Fibroblast of lung (primary cell): ENCODE data around the gene POLR2B. TPM values are rescaled to one million over a fixed set of nuclear protein-coding genes. Genes with fewer than 3 reads are reported as not detected.

Source experiments
- DNase-seq, 2 donors: peaks; one replicate each; pipeline versions ENCODE4 v3.0.0 to v3.0.0-alpha.2; 2010; ENCODE audit warnings: low read depth in 2 of 2
- H2AFZ ChIP-seq: 2 replicates; pipeline ENCODE4 v1.5.1; 2012; ENCODE audit warnings: low read length, control low read depth, inconsistent platforms
- H3K27ac ChIP-seq: 2 replicates; pipeline ENCODE4 v1.5.1; 2011; ENCODE audit warnings: low read length, control low read depth; ENCODE audit not compliant: insufficient read depth
- H3K27me3 ChIP-seq: 2 replicates; pipeline ENCODE4 v1.5.1; 2011; ENCODE audit warnings: mild to moderate bottlenecking, low read length; ENCODE audit not compliant: control insufficient read depth, insufficient read depth
- H3K36me3 ChIP-seq: 2 replicates; pipeline ENCODE4 v1.5.1; 2011; ENCODE audit warnings: low read length; ENCODE audit not compliant: control insufficient read depth, insufficient read depth
- H3K4me1 ChIP-seq: 2 replicates; pipeline ENCODE4 v1.5.1; 2011; ENCODE audit warnings: low read length; ENCODE audit not compliant: control insufficient read depth, insufficient read depth; ENCODE audit errors: extremely low read depth
- H3K4me2 ChIP-seq: 2 replicates; pipeline ENCODE4 v1.5.1; 2011; ENCODE audit warnings: low read length, control low read depth; ENCODE audit not compliant: insufficient read depth; ENCODE audit errors: extremely low read depth
- H3K4me3 ChIP-seq, 4 experiments: fragments of 200-600 bp in 1 of 4; sonication (generic) in 1 of 4; replicated peaks in 1 of 4; 2 replicates each; pipeline ENCODE4 v1.5.1; 2011 to 2016; ENCODE audit warnings: low read length in 4 of 4, low read depth in 3 of 4, mild to moderate bottlenecking in 3 of 4, control low read depth in 2 of 4, inconsistent platforms in 1 of 4, mixed read lengths in 1 of 4; ENCODE audit not compliant: insufficient read depth in 1 of 4; ENCODE audit errors: control extremely low read depth in 1 of 4
- H3K79me2 ChIP-seq: 2 replicates; pipeline ENCODE4 v1.5.1; 2012; ENCODE audit warnings: mild to moderate bottlenecking, low read length, inconsistent platforms; ENCODE audit not compliant: control insufficient read depth, insufficient read depth
- H3K9ac ChIP-seq: 2 replicates; pipeline ENCODE4 v1.5.1; 2011; ENCODE audit warnings: mild to moderate bottlenecking, low read length, control low read depth; ENCODE audit not compliant: insufficient read depth
- H3K9me3 ChIP-seq: 2 replicates; pipeline ENCODE4 v1.5.1; 2012; ENCODE audit warnings: low read depth, low read length; ENCODE audit not compliant: control insufficient read depth, insufficient read depth
- H4K20me1 ChIP-seq: 2 replicates; pipeline ENCODE4 v1.5.1; 2011; ENCODE audit warnings: low read length; ENCODE audit not compliant: control insufficient read depth, insufficient read depth; ENCODE audit errors: extremely low read depth
- EZH2 ChIP-seq: IDR thresholded peaks from 2 replicates; pipeline ENCODE4 v1.5.1; 2012; ENCODE audit warnings: low read length, control low read depth, mild to moderate bottlenecking; ENCODE audit errors: missing control alignments
- polyA plus RNA-seq, 2 donors: library from polyadenylated mRNA; depleted of rRNA in 1 of 2; stranded (reverse) in 1 of 2; unstranded in 1 of 2; fragments of >200 nt; gene quantifications; 2 replicates each; pipeline ENCODE4 v1.2.1, GENCODE V29; 2011 to 2012; ENCODE audit warnings: missing spikeins in 1 of 2
- total RNA-seq: library from RNA; depleted of rRNA; stranded (reverse); fragments of >200 nt; gene quantifications from 2 replicates; pipeline ENCODE4 v1.2.1, GENCODE V29; 2014
- TF ChIP-seq, protein P1 (sequence below), 2 donors: IDR thresholded peaks in 1 of 2; conservative IDR thresholded peaks in 1 of 2; 1 replicate in 1 of 2; 2 replicates in 1 of 2; pipeline ENCODE4 v1.5.1; 2011 to 2012; ENCODE audit warnings: low read length in 2 of 2, control low read depth in 1 of 2, inconsistent platforms in 1 of 2, low read depth in 1 of 2, mild to moderate bottlenecking in 1 of 2

POLR2B gene
- total and polyA plus RNA-seq, 2 donors (not counting 1 experiment from before 2014, with no cell fraction given) = 104 to 105 TPM

DNA sequence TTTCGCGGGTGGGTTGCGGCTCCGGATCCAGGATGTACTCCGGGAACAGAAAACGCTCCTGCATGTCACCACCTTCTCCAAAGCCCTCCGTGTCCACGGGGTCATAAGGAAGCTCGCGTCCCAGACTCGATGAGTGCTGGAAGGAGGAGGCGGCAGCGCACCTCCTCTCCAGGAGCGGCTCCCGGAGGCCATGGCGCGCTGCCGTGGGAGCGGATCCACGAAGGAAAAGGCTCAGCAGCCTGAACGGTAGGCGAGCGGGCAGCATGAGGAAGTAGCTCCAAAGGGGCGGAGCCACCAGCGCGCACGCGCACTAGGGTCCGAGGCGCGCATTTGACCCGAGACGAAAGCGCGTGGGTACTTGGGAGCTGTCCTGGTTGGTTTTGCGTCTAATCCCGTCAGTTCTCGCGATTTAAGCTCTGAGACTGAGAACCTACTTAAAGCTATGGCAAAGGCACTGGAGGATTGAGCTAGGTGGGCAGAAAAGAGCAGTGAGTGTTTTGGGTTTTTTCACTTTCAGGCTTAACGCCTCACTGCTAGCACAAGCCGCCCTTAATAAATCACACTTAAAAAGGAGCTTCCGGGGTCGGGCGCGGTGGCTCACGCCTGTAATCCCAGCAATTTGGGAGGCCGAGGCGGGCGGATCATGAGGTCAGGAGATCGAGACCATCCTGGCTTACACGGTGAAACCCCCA lies 1.2 kb upstream of the POLR2B start, which contains the start of gene NOA1:
TSS of gene NOA1 (minus strand) at position 286 of the 692 bp plus-strand sequence. CDS start at position 265, 21 bp downstream.
- peak within 1 kb of the TSS; percentile 87 for H3K9ac ChIP-seq
- H2AFZ ChIP-seq = peak within 1 kb of the TSS; percentile 62
- peaks cover 4% of the 10 kb centered on the region for H3K36me3 ChIP-seq
- peak within 1 kb of the TSS; percentile 98 for H3K27ac ChIP-seq
- H3K9me3 ChIP-seq = no peaks in the 10 kb centered on the region
- peaks cover 5% of the 10 kb centered on the region for H3K4me1 ChIP-seq
- TF ChIP-seq, protein P1, sequence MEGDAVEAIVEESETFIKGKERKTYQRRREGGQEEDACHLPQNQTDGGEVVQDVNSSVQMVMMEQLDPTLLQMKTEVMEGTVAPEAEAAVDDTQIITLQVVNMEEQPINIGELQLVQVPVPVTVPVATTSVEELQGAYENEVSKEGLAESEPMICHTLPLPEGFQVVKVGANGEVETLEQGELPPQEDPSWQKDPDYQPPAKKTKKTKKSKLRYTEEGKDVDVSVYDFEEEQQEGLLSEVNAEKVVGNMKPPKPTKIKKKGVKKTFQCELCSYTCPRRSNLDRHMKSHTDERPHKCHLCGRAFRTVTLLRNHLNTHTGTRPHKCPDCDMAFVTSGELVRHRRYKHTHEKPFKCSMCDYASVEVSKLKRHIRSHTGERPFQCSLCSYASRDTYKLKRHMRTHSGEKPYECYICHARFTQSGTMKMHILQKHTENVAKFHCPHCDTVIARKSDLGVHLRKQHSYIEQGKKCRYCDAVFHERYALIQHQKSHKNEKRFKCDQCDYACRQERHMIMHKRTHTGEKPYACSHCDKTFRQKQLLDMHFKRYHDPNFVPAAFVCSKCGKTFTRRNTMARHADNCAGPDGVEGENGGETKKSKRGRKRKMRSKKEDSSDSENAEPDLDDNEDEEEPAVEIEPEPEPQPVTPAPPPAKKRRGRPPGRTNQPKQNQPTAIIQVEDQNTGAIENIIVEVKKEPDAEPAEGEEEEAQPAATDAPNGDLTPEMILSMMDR (conservative IDR thresholded peaks at IDR 0.05 in 1 of 2, IDR thresholded peaks at IDR 0.05 in 1 of 2; ENCODE audit: low read depth in 1 of 2, low read length in 2 of 2) = no peak
- TF ChIP-seq EZH2 = no peak
- DNase-seq = peak; percentile 98 to 99
- H3K27me3 ChIP-seq = no peaks in the 10 kb centered on the region
- peak within 1 kb of the TSS; percentile 49 to 99 (median 98) for H3K4me3 ChIP-seq
- H4K20me1 ChIP-seq = no peaks in the 10 kb centered on the region
- peaks cover 61% of the 10 kb centered on the region for H3K79me2 ChIP-seq
- peak within 1 kb of the TSS; percentile 93 for H3K4me2 ChIP-seq

DNA sequence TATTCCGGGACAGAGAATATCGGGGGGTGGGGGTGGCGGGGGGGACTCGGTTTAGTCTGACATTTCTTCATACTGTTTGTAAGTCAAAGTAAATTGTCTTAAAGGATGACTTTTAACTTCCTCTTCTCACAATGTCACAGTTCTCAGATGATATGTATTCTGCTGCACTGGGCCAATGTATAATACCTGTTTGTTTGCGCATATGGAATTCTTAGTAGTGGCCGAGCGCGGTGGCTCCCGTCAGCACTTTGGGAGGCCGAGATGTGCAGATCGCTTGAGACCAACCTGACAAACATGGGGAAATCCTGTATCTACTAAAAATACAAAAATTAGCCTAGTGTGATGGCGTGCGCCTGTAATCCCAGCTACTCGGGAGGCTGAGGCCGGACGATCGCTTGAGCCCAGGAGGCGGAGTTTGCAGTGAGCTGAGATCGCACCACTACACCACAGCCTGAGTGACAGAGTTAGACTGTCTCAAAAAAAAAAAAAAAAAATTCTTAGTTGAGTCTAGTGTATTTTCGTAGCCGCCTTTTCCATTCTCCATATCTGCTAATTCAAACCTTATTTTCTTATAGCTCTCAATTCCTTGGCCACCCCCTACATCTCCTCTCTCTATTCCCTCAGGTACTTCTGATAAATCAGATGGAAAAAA lies 851 bp downstream of the POLR2B start:
- Histone ChIP-seq H2AFZ (no peak overlapping the region), H3K9me3 (no peaks in the 10 kb centered on the region), H3K27ac (peak overlapping the region; percentile 98), H3K4me3 (peak overlapping the region; percentile 49 to 99 (median 98)), H4K20me1 (no peaks in the 10 kb centered on the region), H3K27me3 (no peaks in the 10 kb centered on the region), H3K4me1 (peaks cover 5% of the 10 kb centered on the region), H3K4me2 (peak overlapping the region; percentile 79), H3K79me2 (peaks cover 81% of the 10 kb centered on the region), H3K36me3 (peaks cover 3% of the 10 kb centered on the region), H3K9ac (peak overlapping the region; percentile 87)
- TF ChIP-seq, protein P1 (conservative IDR thresholded peaks at IDR 0.05 in 1 of 2, IDR thresholded peaks at IDR 0.05 in 1 of 2; ENCODE audit: low read depth in 1 of 2, low read length in 2 of 2) = no peak
- TF ChIP-seq EZH2 = no peak
- DNase-seq = no peak

GRCh38 chr4:56981795-56982201 lies 3.1 kb downstream of the POLR2B start:
- Histone ChIP-seq H4K20me1 (no peaks in the 10 kb centered on the region), H3K36me3 (peaks cover 4% of the 10 kb centered on the region), H3K9me3 (no peaks in the 10 kb centered on the region), H3K79me2 (peaks cover 78% of the 10 kb centered on the region), H3K27me3 (no peaks in the 10 kb centered on the region), H3K4me2 (peak overlapping the region; percentile 58), H2AFZ (no peak overlapping the region), H3K4me1 (peaks cover 5% of the 10 kb centered on the region), H3K4me3 (peak overlapping the region in 3 of 4 experiments; percentile 14 to 46 (median 19)), H3K9ac (no peak overlapping the region), H3K27ac (peak overlapping the region; percentile 49)
- DNase-seq = peak in 1 of 2 donors; percentile 84
- TF ChIP-seq EZH2 = no peak
- TF ChIP-seq, protein P1 (conservative IDR thresholded peaks at IDR 0.05 in 1 of 2, IDR thresholded peaks at IDR 0.05 in 1 of 2; ENCODE audit: low read depth in 1 of 2, low read length in 2 of 2) = no peak
